ENCODE results near the gene RIMBP2.
"Not testable (repeated sequence)": the region's sequence is repeated elsewhere in the genome, so short reads cannot be mapped to it uniquely, and the experiment has no call there.

The RIMBP2 gene

DNA sequence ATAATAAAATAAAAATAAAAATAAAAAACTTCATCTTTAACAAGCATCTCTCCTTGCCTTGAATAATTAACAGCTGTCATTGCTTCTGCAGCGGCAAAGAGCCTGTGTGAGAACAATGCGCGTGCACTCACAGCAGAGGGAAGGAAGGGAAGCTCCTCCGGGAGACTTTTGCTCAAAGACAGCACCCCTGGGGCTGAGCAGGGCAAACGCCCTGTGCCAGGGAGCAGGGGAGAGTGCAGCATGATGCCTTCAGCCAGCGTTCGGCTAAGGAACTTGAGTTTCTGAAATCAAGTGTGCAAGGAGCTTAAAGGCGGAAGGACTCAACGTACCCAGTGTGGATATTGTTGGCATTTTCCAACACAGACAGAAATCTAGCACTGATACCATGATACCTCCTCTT, 120.5 kb downstream of the RIMBP2 start:
- no peak for DNase-seq (ENCODE audit: low read depth)

DNA sequence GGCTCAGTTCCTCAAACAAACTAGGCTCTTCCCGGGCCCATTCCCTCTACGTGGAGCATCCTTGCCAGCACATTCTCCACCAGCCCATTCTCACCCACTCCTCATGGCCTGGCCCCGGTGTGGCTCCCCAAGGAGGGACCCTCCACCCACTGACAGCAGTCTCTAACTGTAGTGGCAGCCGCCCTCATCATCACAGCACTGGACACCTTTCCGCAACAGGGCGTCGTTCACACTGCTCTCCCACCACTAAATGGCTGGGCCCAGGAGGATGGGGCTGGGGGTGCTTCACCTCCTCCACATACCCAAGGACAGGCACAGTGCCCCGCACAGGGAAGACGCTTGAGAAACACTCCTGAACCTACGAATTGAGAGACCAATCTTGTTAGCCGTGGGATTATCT, 123.0 kb downstream of the RIMBP2 start:
- DNase-seq (ENCODE audit: low read depth): no peak

GRCh38 chr12:130592641-130593040, 123.5 kb downstream of the RIMBP2 start:
- DNase-seq (ENCODE audit: low read depth): no peak

DNA sequence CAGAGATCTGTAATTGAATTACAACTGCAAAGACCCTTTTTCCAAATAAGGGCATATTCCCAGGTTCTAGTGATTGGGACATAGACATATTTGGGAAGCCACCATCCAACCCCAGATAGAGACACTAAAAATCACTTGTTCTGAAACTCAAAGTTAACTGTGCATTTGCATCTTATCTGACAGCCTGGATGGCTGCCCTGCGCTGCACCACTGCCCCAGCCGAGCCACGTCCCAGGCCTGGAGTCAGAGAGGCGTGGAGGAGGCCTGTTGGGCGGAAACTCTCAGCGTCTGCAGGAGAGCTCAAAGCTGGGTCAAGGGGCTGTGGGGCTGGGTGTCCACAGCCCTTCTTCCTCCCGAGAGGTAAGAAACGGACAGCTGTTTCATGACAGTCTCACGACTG, 124.4 kb downstream of the RIMBP2 start:
- no peak for DNase-seq (ENCODE audit: low read depth)

- DNase-seq (ENCODE audit: low read depth): no peak
Observed at GRCh38 chr12:130590685-130591084, 125.4 kb downstream of the RIMBP2 start.

DNA sequence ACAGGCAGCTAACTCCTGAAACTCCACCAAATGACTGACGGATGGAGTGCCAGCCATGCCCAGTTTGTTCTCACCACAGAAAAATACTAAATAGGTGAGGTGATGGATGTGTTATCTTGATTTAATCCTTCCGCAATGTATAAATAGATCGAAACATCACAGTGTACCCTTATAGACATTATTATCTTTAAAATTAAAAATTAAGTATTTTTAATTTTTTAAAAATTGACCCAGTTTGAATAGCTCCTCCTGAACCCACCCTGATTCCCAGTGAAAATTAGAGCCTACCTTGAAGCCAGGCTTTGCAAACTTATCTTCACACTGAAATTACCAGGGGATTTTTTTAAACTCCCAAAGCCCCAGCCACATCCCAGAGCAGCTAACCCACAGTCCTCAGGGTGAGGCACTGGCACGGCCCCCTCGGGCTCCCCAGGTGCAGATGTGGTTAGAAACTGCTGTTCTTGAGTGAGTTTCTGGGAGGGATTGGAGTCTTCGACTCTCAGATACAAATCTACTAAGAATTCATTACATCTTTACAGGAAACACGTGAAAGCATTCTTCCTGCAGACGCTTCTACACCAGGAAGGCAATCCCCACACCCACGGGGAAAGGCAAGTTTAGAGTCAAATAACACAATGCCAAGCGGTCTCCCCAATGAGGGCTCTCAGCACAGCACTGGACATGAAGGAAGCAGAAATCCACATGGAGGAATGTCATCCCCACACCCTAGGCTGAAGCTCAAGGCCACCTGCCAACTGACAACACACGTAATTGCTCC, 126.4 kb downstream of the RIMBP2 start:
- DNase-seq (ENCODE audit: low read depth): no peak

DNA sequence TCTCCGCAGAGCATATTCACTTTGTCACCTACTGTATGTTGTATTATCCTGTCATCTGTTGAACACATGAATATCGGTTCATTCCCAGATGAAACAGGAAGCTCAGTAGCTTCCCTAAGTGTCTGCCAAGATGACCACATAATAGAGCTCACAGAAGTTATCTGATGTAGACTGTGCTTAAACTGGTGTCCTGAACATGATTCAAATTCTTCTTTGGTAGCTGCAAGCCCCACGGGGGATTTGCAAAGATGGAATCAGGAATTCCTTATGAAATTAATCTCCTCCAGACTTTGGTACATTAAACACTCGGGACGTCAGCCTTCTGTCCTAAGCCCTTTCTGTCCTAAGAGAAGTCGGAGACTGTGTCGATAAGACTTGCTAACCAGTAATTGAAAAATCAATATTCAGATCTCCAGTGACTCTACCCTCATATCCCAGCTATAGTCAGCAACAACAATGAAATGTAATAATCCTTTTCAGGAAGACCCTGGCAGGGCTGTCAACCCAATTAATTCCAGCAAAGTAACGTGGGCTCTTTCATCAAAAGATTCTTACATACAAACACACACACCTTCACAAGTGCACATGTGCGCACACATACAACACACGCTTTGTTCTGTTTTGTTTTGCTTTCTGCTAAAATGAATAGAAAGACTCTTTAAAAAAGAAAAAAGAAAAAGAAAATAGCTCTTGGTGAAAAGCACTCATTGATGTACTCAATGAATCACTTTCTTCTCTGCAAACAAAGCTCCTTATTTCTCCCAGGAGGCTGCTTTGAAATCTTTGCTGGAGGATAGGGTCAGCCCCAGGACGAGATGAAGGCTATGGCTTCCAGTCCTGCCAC, 127.2 kb downstream of the RIMBP2 start:
- DNase-seq (ENCODE audit: low read depth): no peak

- no peak for DNase-seq (ENCODE audit: low read depth)
Observed at GRCh38 chr12:130587966-130588365, 128.1 kb downstream of the RIMBP2 start.

DNA sequence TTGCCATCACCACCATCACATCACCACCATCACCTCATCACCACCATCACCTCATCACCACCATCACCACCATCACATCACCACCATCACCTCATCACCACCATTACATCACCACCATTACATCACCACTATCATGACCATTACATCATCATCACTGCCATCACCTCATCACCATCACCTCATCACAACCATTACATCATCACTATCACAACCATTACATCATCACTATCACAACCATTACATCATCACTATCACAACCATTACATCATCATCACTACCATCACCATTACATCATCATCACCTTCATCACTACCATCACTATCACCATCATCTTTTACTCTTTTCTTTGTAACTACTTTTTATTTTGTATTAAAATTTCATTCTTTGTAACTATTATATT, 131.6 kb downstream of the RIMBP2 start:
- DNase-seq (ENCODE audit: low read depth): not testable (repeated sequence)

DNA sequence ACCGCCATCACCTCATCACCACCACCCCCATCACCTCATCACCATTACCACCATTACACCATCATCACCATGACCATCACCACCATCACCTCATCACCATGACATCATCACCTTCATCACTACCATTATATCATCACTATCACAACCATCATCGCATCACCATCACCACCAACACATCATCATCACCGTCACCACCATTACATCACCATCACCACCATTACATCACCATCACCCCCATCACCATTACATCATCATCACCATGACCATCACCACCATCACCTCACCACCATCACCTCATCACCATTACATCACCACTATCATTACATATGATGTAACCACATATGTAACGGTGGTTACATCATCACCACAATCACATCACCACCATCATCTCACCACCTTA, 132.3 kb downstream of the RIMBP2 start:
- no peak for DNase-seq (ENCODE audit: low read depth)

DNA sequence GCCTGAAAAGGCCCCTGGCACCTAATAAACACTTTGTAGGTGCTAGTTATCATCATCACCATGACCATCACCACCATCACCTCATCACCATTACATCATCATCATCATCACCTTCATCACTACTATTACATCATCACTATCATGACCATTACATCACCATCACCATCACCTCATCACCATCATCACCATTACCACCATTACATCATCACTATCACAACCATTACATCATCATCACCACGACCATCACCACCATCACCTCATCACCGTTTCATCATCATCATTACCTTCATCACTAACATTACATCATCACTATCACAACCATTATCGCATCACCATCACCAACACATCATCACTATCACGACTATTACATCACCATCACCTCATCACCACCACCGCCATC, 132.8 kb downstream of the RIMBP2 start:
- no peak for DNase-seq (ENCODE audit: low read depth)

- no peak for DNase-seq (ENCODE audit: low read depth)
Observed at GRCh38 chr12:130582286-130582685, 133.8 kb downstream of the RIMBP2 start.

GRCh38 chr12:130581782-130582181, 134.3 kb downstream of the RIMBP2 start:
- no peak for DNase-seq (ENCODE audit: low read depth)

- DNase-seq (ENCODE audit: low read depth): no peak
Observed at GRCh38 chr12:130579231-130579630, 136.9 kb downstream of the RIMBP2 start.

- DNase-seq (ENCODE audit: low read depth): no peak
Observed at GRCh38 chr12:130577351-130577750, 138.7 kb downstream of the RIMBP2 start.

- DNase-seq (ENCODE audit: low read depth): no peak
Observed at GRCh38 chr12:130576371-130576816, 139.7 kb downstream of the RIMBP2 start.

DNA sequence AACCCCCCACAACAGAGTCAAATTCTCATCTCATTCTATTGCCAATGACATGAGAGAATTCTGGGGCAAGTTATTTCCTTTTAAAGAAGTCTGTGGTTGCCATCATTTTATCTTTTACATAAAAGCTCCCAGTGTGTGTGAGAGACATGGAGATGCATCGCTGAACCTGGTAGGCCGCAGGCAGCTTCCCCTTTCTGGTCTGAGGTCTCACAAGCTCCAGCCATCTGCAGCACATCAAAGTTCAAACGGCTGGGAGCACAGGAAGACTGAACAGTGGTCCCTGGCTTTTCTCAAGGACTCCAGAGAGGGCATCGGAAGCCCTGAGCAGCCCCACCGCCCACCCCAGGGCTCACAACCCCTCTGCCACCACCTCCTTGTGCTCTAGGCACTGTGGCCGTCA, 141.7 kb downstream of the RIMBP2 start:
- DNase-seq (ENCODE audit: low read depth): no peak

GRCh38 chr12:130573766-130574165, 142.3 kb downstream of the RIMBP2 start:
- no peak for DNase-seq (ENCODE audit: low read depth)

DNA sequence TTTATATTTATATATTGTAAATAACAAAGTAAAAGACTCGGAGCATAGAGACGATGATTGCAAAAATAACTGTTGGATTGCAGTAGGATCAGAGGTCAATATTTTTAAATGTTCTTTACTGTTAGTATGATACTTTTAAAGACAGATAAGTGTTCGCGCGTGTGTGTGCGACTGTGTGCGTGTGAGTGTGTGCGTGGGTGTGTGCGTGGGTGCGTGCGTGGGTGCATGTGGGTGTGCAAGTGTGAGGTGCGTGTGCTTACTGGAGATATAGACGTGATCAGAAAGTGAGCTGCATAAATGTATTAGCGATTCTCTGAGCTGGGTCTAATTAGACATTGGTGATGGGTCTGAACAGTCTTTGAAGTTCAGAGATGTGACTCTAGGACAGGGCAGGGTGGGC, 142.9 kb downstream of the RIMBP2 start:
- no peak for DNase-seq (ENCODE audit: low read depth)

DNA sequence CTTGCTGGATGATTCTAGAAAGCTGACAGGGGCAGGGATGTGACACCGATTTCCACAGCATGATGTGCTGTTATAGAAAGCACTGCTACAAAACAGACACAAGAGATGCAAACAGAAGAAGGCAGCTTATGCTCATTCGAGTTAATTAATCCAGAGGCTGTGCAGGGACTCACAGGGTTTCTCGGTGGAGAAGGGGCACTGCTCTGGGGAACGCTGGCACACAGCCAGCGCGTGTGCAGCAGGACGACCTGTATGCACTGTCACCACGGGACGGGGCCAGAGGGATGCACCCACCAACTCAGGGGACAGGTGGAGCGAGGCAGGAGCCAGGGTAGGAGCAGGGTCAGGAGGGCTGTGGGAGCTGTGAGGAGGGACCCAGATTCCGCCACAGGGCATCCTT, 143.5 kb downstream of the RIMBP2 start:
- no peak for DNase-seq (ENCODE audit: low read depth)

- DNase-seq (ENCODE audit: low read depth): no peak
Observed at GRCh38 chr12:130571734-130572133, 144.4 kb downstream of the RIMBP2 start.

- no peak for DNase-seq (ENCODE audit: low read depth)
Observed at GRCh38 chr12:130571089-130571488, 145.0 kb downstream of the RIMBP2 start.

DNA sequence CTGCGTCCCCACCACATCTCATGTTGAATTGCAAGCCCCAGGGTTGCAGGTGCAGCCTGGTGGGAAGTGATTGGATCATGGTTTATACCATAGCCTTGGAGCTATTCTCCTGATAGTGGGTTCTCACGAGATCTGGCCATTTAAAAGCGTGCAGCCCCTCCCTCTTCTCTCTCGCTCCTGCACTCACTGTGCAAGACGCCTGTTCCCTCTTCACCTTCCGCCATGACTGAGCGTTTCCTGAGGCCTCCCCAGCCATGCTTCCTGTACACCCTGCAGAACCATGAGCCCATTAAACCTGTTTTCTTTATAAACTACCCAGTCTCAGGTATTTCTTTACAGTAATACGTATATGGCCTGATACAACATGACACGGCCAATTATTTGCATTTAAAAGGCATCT, 146.6 kb downstream of the RIMBP2 start:
- DNase-seq (ENCODE audit: low read depth): no peak
